Tongue (tissue), 2 donors: ENCODE results near the gene EEF1AKMT2. TPM values are rescaled to one million over a fixed set of nuclear protein-coding genes. Genes with fewer than 3 reads are reported as not detected.

ENCODE experiments used
- DNase-seq: peaks from one replicate; pipeline ENCODE4 v3.0.0-alpha.2; 2015
- total RNA-seq: library from RNA; depleted of rRNA; stranded (reverse); fragments of >200 nt; gene quantifications from one replicate; pipeline ENCODE4 v1.2.3, GENCODE V29; 2014

EEF1AKMT2 gene
- total RNA-seq, 1 donor from 2014 or later, result 30.7 TPM

- DNase-seq, result no peak
Observed at GRCh38 chr10:124737708-124738107, 54.0 kb downstream of the EEF1AKMT2 start.

DNA sequence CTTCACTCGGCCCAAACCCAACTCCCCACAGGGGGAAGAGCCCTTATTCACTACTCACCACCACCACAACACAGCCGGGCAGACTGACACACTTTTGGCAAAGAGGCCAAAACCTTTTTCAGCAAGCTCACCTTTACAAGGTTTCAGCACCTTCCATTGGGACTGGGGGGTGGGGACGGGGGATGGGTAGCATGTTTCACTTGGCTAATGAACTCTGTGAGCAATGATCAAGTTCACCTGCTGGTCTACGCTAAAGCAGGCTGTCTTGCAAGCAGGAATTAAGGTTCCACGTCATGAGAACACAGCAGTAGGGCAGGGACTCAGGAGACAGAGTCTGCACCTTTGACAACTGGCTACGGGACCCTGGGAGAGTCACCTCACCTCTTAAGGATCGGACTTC lies 54.5 kb downstream of the EEF1AKMT2 start:
- DNase-seq, result no peak

GRCh38 chr10:124736491-124737136 lies 55.1 kb downstream of the EEF1AKMT2 start:
- DNase-seq, result peak; percentile 94

- no peak for DNase-seq
Observed at GRCh38 chr10:124735491-124736286, 56.0 kb downstream of the EEF1AKMT2 start.

GRCh38 chr10:124734311-124735166 lies 57.1 kb downstream of the EEF1AKMT2 start:
- DNase-seq, result no peak

DNA sequence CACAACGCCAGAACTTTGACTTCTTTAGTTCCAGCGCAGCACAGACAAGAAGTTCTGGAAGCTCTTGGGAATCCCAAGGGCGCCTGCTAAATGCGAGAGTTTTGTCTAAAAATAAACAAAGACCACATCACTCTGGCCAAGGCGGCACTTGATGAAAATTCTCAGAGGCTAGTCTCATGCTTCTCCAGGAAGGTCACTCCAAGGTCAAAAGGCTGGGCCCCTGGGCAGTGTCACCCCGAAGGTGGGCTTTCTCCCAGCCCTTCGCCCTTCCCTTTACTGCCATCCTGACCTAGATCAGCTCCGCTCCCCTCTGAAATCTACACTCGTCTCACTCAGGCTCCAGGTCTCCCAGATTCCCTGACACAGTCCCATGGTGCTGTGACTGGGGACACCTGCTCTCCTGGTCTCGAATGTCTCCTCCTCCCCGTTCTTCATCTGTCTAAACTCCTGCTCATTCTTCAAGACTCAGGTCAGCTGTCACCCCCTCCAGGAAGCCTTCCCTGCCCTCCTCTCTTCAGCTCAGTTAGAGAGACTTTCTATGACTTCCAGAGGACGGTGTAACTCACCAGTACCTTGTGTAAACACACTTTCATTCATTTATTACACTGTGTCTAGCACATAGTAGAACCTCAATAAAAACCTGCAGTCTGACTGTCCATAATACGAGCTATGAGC lies 58.0 kb downstream of the EEF1AKMT2 start:
- DNase-seq, result no peak

DNA sequence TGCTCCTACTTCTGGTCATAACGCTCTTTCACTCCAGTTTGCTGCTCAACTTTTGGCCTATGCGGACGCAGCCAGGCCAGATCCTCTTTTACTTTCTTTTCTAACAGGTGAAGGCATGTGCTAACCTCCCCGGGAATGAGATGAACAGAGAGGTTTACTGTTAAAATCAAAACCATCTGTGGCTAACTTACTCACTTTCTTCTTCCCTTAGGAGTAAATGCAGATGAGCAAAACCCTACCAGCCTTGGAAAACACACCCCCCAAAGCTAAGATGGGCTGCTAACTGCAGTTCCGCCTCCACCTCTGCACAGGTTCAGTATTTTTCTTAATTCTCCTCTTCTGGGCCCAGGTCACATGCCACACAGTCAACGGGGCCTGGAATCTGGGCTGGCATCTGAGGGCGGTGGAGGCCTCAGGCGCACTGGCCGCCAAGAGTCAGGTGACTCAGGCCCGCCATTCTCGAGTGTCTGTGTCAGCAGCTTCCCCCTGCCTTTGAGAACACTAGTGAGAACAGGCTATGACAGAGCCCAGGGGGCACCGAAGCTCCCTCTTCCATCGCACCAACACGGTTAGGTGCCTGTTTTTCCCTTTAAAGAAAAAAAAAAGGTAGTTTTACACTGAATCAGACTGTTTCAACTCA lies 58.6 kb downstream of the EEF1AKMT2 start:
- peak; percentile 56 for DNase-seq

DNA sequence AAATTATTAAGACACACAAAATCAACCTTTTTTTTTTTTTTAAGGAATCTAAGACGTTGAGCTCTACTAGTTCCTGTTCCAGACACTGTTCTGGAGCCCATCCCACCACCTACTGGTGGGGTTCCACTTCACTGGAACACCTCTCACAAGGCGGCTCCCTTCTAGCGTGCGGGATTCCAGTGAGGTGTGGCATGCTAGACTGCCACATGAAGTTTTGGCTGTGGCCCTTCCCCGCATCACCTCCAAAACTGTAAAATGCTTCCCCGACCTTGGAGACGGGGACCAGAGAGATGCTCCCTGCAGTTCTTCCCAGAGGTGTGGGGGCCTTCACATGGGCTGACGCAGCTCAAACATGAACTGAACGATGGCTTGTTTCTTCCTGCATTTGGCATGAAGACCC lies 60.1 kb downstream of the EEF1AKMT2 start:
- no peak for DNase-seq

- no peak for DNase-seq
Observed at GRCh38 chr10:124730790-124731189, 60.9 kb downstream of the EEF1AKMT2 start.

DNA sequence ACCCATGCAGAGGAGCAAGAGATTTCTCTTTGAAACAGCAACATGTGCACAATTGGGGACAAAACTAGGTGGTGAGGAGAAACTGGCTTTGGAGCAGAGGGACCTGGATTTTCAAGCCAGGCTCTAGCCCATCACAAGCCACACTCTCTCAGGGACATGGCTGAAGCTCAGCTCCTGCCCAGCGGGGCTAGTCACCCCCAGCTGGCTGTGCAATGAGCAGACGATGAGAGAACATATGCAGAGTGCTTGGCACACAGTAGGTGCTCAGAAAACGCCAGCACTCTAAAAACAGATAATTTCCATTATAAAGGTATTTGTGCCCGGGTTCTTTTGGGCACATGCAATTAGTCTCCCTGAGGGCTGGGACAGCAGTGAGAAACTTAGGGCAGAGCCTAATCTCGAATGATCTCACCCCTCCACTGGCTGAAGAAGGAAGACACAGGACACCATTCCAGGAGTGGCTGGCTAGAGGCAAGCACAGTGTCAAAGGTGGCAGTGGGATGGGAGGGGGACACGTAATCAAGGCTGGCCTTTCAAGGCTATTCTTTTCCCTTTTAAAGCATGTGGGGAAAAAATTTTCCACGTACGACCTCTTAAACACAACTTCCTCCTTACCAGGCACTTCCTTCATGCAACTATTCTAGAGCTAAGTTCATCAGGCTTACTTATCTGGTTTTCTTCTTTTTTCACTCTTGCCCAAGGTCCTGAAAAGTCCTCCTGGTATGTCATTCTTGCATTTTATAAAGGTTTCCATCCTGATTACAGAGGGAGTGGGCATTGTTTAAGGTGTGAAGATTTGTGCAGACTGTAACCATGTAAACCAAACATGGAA lies 62.6 kb downstream of the EEF1AKMT2 start:
- no peak for DNase-seq

DNA sequence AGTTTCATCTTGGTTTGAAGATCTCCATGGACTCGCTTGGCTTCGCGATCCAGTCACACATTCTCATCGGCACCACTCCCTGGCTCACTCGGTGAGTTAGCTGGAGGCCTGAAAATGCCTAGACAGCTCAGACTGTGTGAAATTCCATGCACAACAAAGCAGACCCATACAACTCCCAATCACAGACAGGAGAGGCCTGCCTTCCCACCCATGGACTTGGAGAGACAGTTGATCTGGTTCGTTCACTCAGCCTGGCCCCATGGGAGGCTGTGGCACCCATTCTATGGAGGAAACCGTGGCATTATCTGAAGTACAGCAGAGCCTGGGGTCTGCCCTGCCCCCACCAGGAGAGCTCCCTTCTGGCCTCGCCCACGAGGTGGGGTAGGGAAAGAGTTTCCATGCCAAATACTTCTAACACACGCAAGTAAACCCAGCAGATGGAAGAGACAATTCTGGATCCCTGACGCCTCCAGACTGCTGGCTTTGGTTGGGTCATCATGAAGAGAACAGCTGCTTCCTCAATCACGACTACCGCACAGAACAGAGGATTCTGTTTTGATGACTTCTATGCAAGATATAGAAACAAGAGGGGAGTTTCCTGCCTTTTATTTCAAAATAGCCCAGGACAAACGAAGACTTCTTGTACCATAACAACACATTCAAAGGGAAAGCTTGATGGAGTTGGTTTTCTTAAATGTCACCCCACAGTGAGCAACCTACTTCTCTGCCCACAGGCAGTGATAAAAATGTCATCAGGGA lies 63.4 kb downstream of the EEF1AKMT2 start:
- DNase-seq, result peak; percentile 86

GRCh38 chr10:124727361-124727960 lies 64.2 kb downstream of the EEF1AKMT2 start:
- DNase-seq, result no peak

DNA sequence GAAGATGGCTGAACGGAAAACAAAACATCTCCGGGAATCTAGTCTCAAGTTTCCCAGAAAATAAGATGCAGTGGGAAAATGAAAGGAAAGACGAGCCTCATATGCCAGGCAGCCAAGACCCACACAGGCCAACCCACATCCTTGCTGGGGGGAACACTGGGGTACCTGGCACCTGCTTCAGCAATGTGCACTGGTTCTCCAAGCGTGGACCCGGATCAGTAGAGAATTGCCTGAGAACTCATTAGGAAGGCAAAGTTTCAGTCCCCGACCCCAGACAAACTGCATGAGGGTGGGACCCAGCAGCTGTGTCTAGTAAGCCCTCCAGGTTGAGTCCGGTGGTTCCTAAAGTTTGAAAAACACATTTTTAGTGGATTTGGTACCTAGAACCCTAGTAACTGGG lies 65.9 kb downstream of the EEF1AKMT2 start:
- no peak for DNase-seq

- no peak for DNase-seq
Observed at GRCh38 chr10:124725171-124725631, 66.5 kb downstream of the EEF1AKMT2 start.

DNA sequence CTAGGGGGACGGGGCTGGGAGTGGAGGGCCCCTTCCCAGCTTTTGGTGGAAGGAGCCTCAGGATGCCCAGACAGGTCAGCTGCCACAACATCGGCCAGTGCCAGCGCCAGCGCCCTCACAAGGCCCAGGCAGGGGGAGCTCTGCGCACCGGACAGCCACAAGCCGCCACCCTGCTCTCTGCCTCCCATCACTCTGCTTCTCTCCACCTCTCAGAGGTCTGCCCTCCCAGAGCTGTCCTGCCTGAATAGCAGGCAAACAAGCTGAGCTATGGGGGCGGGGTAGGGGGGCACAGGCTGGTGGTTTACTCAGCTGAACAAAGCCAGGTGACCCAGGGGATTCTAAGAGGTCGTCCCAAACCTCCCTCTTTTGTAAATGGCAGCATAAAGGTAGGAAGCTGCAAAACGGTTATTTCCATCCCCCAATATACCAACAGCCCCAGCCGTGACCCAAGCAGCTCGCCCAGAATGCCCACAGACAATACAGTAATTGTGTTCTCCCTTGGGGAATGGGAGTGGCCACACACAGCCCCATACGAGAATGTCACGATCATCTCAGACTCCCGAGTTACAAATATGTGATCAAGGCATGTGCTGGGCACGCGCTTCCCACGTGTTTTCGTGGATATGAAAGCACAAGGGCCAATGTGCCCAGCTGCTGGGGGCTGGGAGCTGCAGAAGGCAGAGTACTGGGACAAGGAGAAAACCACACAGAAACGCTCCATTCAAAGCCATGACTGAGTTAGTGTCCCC lies 67.2 kb downstream of the EEF1AKMT2 start:
- DNase-seq, result peak; percentile 63

DNA sequence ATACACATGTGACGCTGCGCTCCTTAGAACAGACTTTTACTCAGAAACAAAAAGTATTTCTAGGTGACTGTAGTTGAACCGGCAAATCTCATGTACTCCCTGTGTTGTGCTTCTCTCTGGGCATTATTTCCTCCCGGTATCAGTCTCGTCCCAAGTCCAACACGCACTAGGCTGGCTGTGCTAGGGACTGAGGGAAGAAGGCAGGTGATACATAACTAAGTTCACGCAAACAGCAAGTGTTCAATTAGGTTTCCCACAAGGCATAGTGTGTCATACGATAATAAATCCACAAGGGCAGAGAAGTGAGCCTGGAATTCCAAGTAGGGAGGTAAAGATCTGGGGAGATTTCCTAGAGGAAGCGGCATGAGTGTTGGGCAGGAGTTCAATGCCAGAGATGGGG lies 67.9 kb downstream of the EEF1AKMT2 start:
- no peak for DNase-seq

GRCh38 chr10:124722798-124723783 lies 68.6 kb downstream of the EEF1AKMT2 start:
- DNase-seq, result no peak
